Measurements from ENCODE around the gene ATP5F1D. TPM values are rescaled to one million over a fixed set of nuclear protein-coding genes. Genes with fewer than 3 reads are reported as not detected.
"Not testable (repeated sequence)": the region's sequence is repeated elsewhere in the genome, so short reads cannot be mapped to it uniquely, and the experiment has no call there.

Gene ATP5F1D
- total RNA-seq = 100 to 1,000 TPM in 3 of 8 experiments, 10 to 100 TPM in 5; 72.1 to 359 (median 83.5) TPM

GRCh38 chr19:1241417-1242095, at the start of gene ATP5F1D:
TSS of gene ATP5F1D (plus strand) at chr19:1241751. CDS start at chr19:1241851, 100 bp downstream.
- peaks cover 32 to 59% of the 10 kb centered on the region in 2 donors for H3K4me1 ChIP-seq (replicated peaks in 1 of 2)
- in situ Hi-C loops (cut with MboI; ENCODE audit: low pct_unique_long_range_greater_than_20kb in 2 of 9, low sequenced_read_pairs in 9 of 9, unreplicated experiment in 9 of 9) = no loop called here
- peak within 1 kb of the TSS; percentile 73 to 97 (median 96) for H3K4me3 ChIP-seq
- H3K27ac ChIP-seq = peak within 1 kb of the TSS; percentile 58 to 65
- WGBS, 10 experiments = 0 to 17% (median 1%) methylated on average over 2 to 23 of the region's 79 CpGs; no CpG with 5 or more reads in 3 of the 10 experiments
- peak; percentile 34 to 71 (median 44) for ATAC-seq (replicated peaks in 6 of 8)

GRCh38 chr19:1199531-1199930, 42.0 kb upstream of the ATP5F1D start:
- in situ Hi-C loops (cut with MboI; ENCODE audit: low pct_unique_long_range_greater_than_20kb in 2 of 9, low sequenced_read_pairs in 9 of 9, unreplicated experiment in 9 of 9) = loop anchor here in 1 of 9 experiments (10.0 kb wide), 1 partner anchor 95 kb away; the partner anchor contains the start of gene GPX4

DNA sequence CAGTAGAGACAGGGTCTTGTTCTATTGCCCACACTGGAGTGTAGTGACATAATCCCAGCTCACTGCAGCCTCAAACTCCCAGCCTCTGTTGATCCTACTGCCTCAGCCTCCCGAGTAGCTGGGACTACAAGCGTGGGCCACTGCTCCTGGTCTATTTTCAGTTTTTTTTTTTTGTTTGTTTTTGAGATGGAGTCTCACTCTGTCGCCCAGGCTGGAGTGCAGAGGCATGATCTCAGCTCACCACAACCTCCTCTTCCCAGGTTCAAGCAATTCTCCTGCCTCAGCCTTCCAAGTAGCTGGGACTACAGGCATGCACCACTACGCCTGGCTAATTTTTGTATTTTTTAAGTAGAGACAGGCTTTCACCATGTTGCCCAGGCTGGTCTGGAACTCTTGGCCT, 40.9 kb upstream of the ATP5F1D start:
- in situ Hi-C loops (cut with MboI; ENCODE audit: low pct_unique_long_range_greater_than_20kb in 2 of 9, low sequenced_read_pairs in 9 of 9, unreplicated experiment in 9 of 9); H3K4me1 ChIP-seq (replicated peaks in 1 of 2); ATAC-seq (replicated peaks in 6 of 8); H3K27ac ChIP-seq; H3K4me3 ChIP-seq: not testable (repeated sequence)
- 50 to 100% (median 83%) methylated on average over 1 to 4 of the region's 4 CpGs; no CpG with 5 or more reads in 3 of the 10 experiments for WGBS, 10 experiments

More at GRCh38 chr19:1199531-1199930, 42.0 kb upstream of the ATP5F1D start:
- H3K27ac ChIP-seq = no peak overlapping the region
- peak in 1 of 8 experiments; percentile 13 for ATAC-seq (replicated peaks in 6 of 8)
- 72 to 100% (median 87%) methylated on average over 1 to 4 of the region's 10 CpGs; no CpG with 5 or more reads in 5 of the 10 experiments for WGBS, 10 experiments
- H3K4me1 ChIP-seq (replicated peaks in 1 of 2) = peaks cover 0 to 5% of the 10 kb centered on the region in 2 donors
- no peak overlapping the region for H3K4me3 ChIP-seq

GRCh38 chr19:1205114-1206099, 36.1 kb upstream of the ATP5F1D start, which contains the start of gene STK11:
TSS of gene STK11 (plus strand) at chr19:1205778. CDS start at chr19:1206914, 1,136 bp downstream.
- Histone ChIP-seq H3K27ac (peak within 1 kb of the TSS; percentile 66 to 88), H3K4me1 (replicated peaks in 1 of 2) (peaks cover 8 to 22% of the 10 kb centered on the region in 2 donors), H3K4me3 (peak within 1 kb of the TSS; percentile 65 to 84 (median 75))
- peak; percentile 86 to 97 (median 94) for ATAC-seq (replicated peaks in 6 of 8)
- 32 to 46% (median 37%) methylated on average over 3 to 5 of the region's 114 CpGs; no CpG with 5 or more reads in 6 of the 10 experiments for WGBS, 10 experiments
- in situ Hi-C loops (cut with MboI; ENCODE audit: low pct_unique_long_range_greater_than_20kb in 2 of 9, low sequenced_read_pairs in 9 of 9, unreplicated experiment in 9 of 9) = no loop called here

- Histone ChIP-seq H3K27ac (peak overlapping the region; percentile 66 to 88), H3K4me3 (peak overlapping the region; percentile 65 to 84 (median 75)), H3K4me1 (replicated peaks in 1 of 2) (peaks cover 8 to 22% of the 10 kb centered on the region in 2 donors)
- WGBS, 10 experiments = 0 to 6% (median 0%) methylated on average over 2 to 18 of the region's 78 CpGs; no CpG with 5 or more reads in 4 of the 10 experiments
- ATAC-seq (replicated peaks in 6 of 8) = no peak
- in situ Hi-C loops (cut with MboI; ENCODE audit: low pct_unique_long_range_greater_than_20kb in 2 of 9, low sequenced_read_pairs in 9 of 9, unreplicated experiment in 9 of 9) = no loop called here
Observed at GRCh38 chr19:1206150-1206863, 35.2 kb upstream of the ATP5F1D start.

DNA sequence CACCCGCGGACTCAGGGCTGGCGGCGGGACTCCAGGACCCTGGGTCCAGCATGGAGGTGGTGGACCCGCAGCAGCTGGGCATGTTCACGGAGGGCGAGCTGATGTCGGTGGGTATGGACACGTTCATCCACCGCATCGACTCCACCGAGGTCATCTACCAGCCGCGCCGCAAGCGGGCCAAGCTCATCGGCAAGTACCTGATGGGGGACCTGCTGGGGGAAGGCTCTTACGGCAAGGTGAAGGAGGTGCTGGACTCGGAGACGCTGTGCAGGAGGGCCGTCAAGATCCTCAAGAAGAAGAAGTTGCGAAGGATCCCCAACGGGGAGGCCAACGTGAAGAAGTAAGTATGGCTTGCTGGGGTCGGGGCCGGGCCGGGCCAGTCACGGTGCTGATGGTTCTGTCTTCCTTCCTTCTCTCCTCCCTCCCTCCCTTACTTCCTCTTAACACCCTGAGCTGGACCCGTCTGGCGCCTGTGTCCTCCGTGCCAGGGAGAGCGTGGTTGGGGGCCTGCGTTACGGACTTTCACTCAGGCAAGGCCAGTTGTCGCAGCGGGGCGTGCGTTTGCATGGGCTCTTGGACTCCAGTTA, 34.6 kb upstream of the ATP5F1D start:
- Histone ChIP-seq H3K27ac (no peak overlapping the region), H3K4me3 (peak overlapping the region; percentile 65 to 84 (median 75)), H3K4me1 (replicated peaks in 1 of 2) (peaks cover 8 to 22% of the 10 kb centered on the region in 2 donors)
- ATAC-seq (replicated peaks in 6 of 8) = peak in 2 of 8 experiments; percentile 0 to 4
- in situ Hi-C loops (cut with MboI; ENCODE audit: low pct_unique_long_range_greater_than_20kb in 2 of 9, low sequenced_read_pairs in 9 of 9, unreplicated experiment in 9 of 9) = no loop called here
- WGBS, 10 experiments = 0 to 1% (median 0%) methylated on average over 2 to 21 of the region's 38 CpGs; no CpG with 5 or more reads in 7 of the 10 experiments

DNA sequence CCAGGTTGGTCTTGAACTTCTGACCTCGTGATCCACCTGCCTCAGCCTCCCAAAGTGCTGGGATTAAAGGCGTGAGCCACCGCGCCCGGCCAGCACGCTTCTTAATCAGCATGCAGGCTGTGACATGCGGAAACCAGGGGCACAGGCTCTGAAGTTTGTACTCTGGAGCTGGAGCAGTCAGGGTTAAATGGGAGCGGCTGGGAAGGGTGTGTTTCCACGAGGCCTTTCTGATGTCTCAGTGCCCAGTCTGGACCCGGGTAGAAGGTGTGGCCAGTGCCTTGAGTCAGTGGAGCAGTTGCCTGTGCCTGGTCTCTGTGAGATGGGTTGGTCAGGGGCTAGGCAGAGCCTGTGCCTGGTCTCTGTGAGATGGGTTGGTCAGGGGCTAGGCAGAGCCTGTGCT, 32.7 kb upstream of the ATP5F1D start:
- ATAC-seq (replicated peaks in 6 of 8) = peak in 2 of 8 experiments; percentile 1 to 2
- H3K4me3 ChIP-seq; H3K27ac ChIP-seq; in situ Hi-C loops (cut with MboI; ENCODE audit: low pct_unique_long_range_greater_than_20kb in 2 of 9, low sequenced_read_pairs in 9 of 9, unreplicated experiment in 9 of 9): not testable (repeated sequence)
- whole genome bisulfite sequencing, 10 experiments = 60 to 100% (median 98%) methylated on average over 1 to 5 of the region's 10 CpGs; no CpG with 5 or more reads in 6 of the 10 experiments
- H3K4me1 ChIP-seq (replicated peaks in 1 of 2) = peaks cover 14 to 20% of the 10 kb centered on the region in 2 donors

GRCh38 chr19:1210227-1210538, 31.4 kb upstream of the ATP5F1D start:
- 91 to 100% (median 93%) methylated on average over 2 to 4 of the region's 13 CpGs; no CpG with 5 or more reads in 7 of the 10 experiments for WGBS, 10 experiments
- Histone ChIP-seq H3K4me1 (replicated peaks in 1 of 2) (peaks cover 25 to 31% of the 10 kb centered on the region in 2 donors), H3K4me3 (no peak overlapping the region), H3K27ac (no peak overlapping the region)
- in situ Hi-C loops (cut with MboI; ENCODE audit: low pct_unique_long_range_greater_than_20kb in 2 of 9, low sequenced_read_pairs in 9 of 9, unreplicated experiment in 9 of 9) = no loop called here
- no peak for ATAC-seq (replicated peaks in 6 of 8)

- H3K4me3 ChIP-seq = no peak overlapping the region
- no peak for ATAC-seq (replicated peaks in 6 of 8)
- H3K4me1 ChIP-seq (replicated peaks in 1 of 2) = peaks cover 28 to 30% of the 10 kb centered on the region in 2 donors
- no peak overlapping the region for H3K27ac ChIP-seq
- in situ Hi-C loops (cut with MboI; ENCODE audit: low pct_unique_long_range_greater_than_20kb in 2 of 9, low sequenced_read_pairs in 9 of 9, unreplicated experiment in 9 of 9) = no loop called here
- 50 to 100% (median 84%) methylated on average over 1 to 18 of the region's 33 CpGs; no CpG with 5 or more reads in 4 of the 10 experiments for WGBS, 10 experiments
Observed at GRCh38 chr19:1211494-1212234, 29.9 kb upstream of the ATP5F1D start.

- WGBS, 10 experiments = 13 to 93% (median 62%) methylated on average over 2 to 11 of the region's 39 CpGs; no CpG with 5 or more reads in 2 of the 10 experiments
- in situ Hi-C loops (cut with MboI; ENCODE audit: low pct_unique_long_range_greater_than_20kb in 2 of 9, low sequenced_read_pairs in 9 of 9, unreplicated experiment in 9 of 9) = no loop called here
- peak; percentile 12 to 86 (median 45) for ATAC-seq (replicated peaks in 6 of 8)
- H3K27ac ChIP-seq = peak overlapping the region in 1 of 2 donors; percentile 40
- H3K4me1 ChIP-seq (replicated peaks in 1 of 2) = peaks cover 21 to 29% of the 10 kb centered on the region in 2 donors
- H3K4me3 ChIP-seq = no peak overlapping the region
Observed at GRCh38 chr19:1213391-1214286, 27.9 kb upstream of the ATP5F1D start.

All from motor neuron (in vitro differentiated cells).